Naive B cell (primary cell): Measurements from ENCODE around the gene STEAP2. TPM values are rescaled to one million over a fixed set of nuclear protein-coding genes. Genes with fewer than 3 reads are reported as not detected.

Experiments
- ATAC-seq, 2 donors: fragments of 150-1000 bp; cut with Tn5 transposase; 2 replicates each; pipeline ENCODE4 v1.10.0; 2021; ENCODE audit warnings: low read depth in 2 of 2, mild to moderate bottlenecking in 2 of 2, moderate library complexity in 2 of 2
- DNase-seq: peaks from one replicate; pipeline ENCODE4 v3.0.0; 2022
- H3K27ac Mint-ChIP-seq, 6 donors: one replicate each; pipeline ENCODE4 v1.8.0; 2020 to 2022; ENCODE audit warnings: mild to moderate bottlenecking in 6 of 6, mixed read lengths in 6 of 6, moderate library complexity in 5 of 6, inconsistent platforms in 2 of 6
- H3K27me3 Mint-ChIP-seq, 3 donors: one replicate each; pipeline ENCODE4 v1.8.0; 2021 to 2022; ENCODE audit warnings: mixed read lengths in 3 of 3, mild to moderate bottlenecking in 1 of 3
- H3K36me3 Mint-ChIP-seq, 2 donors: one replicate each; pipeline ENCODE4 v1.8.0; 2020 to 2022; ENCODE audit warnings: mixed read lengths in 2 of 2, inconsistent platforms in 1 of 2, mild to moderate bottlenecking in 1 of 2
- H3K4me1 Mint-ChIP-seq, 3 donors: one replicate each; pipeline ENCODE4 v1.8.0; 2020 to 2022; ENCODE audit warnings: mixed read lengths in 3 of 3, inconsistent platforms in 1 of 3, mild to moderate bottlenecking in 1 of 3, moderate library complexity in 1 of 3
- H3K4me3 Mint-ChIP-seq, 8 donors: one replicate each; pipeline ENCODE4 v1.8.0; 2020 to 2022; ENCODE audit warnings: mild to moderate bottlenecking in 8 of 8, mixed read lengths in 8 of 8, moderate library complexity in 8 of 8, inconsistent platforms in 2 of 8
- H3K9me3 Mint-ChIP-seq, 7 donors: one replicate each; pipeline ENCODE4 v1.8.0; 2020 to 2022; ENCODE audit warnings: mixed read lengths in 7 of 7, mild to moderate bottlenecking in 5 of 7, inconsistent platforms in 2 of 7, moderate library complexity in 1 of 7
- polyA plus RNA-seq, 6 donors: library from polyadenylated mRNA; unstranded; fragments of 300-500 nt; fragmentation: Illumina TruSeq; gene quantifications; one replicate each; pipeline ENCODE4 v1.2.3, GENCODE V29; 2021; ENCODE audit warnings: low read depth in 6 of 6

The STEAP2 gene
- not detected for polyA plus RNA-seq

DNA sequence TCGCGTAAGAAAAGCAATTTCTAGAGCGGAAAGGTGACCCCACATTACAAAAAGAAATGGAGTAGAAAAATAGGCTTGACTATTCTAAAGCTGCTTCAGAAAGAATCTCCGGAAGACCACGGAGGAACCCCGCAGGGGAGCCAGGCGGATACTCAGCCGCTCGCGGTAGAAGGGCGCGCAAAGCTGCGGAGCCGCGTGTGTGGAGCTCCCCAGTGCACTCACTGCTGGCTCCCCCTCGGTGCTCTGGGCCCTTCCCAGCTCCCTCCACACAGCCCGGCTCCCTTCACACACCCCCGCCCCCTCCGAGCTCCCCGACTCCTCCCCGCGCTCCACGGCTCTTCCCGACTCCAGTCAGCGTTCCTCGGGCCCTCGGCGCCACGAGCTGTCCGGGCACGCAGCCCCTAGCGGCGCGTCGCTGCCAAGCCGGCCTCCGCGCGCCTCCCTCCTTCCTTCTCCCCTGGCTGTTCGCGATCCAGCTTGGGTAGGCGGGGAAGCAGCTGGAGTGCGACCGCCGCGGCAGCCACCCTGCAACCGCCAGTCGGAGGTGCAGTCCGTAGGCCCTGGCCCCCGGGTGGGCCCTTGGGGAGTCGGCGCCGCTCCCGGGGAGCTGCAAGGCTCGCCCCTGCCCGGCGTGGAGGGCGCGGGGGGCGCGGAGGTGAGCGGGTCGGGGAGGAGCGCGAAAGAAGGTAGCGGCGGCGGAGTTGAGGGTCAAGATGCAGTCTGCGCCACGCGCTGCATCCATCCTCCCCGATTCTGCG, at the start of gene STEAP2:
Gene STEAP2 (plus strand): TSS at position 350 of the 758 bp plus-strand sequence. CDS start 13,343 bp downstream, outside the sequence.
- H3K9me3 Mint-ChIP-seq: peaks cover 0 to 5% (median 0%) of the 10 kb centered on the region in 7 donors
- peak; percentile 1 for DNase-seq
- peak within 1 kb of the TSS in 3 of 8 donors; percentile 23 to 55 (median 44) for H3K4me3 Mint-ChIP-seq
- H3K4me1 Mint-ChIP-seq: peaks cover 0 to 6% (median 3%) of the 10 kb centered on the region in 3 donors
- no peak within 1 kb of the TSS for H3K27ac Mint-ChIP-seq
- peak; percentile 52 for ATAC-seq
- H3K27me3 Mint-ChIP-seq: peaks cover 0 to 29% (median 23%) of the 10 kb centered on the region in 3 donors
- no peaks in the 10 kb centered on the region for H3K36me3 Mint-ChIP-seq

DNA sequence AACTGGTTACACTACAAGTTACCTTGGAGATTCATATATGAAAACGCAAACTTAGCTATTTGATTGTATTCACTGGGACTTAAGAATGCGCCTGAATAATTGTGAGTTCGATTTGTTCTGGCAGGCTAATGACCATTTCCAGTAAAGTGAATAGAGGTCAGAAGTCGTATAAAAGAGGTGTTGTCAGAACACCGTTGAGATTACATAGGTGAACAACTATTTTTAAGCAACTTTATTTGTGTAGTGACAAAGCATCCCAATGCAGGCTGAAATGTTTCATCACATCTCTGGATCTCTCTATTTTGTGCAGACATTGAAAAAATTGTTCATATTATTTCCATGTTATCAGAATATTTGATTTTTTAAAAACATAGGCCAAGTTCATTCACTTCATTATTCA, 48.0 kb upstream of the STEAP2 start:
- Mint-ChIP-seq H3K4me1 (no peaks in the 10 kb centered on the region), H3K36me3 (no peaks in the 10 kb centered on the region), H3K9me3 (no peaks in the 10 kb centered on the region), H3K27ac (no peak overlapping the region), H3K4me3 (no peak overlapping the region), H3K27me3 (peaks cover 15 to 26% (median 16%) of the 10 kb centered on the region in 3 donors)
- no peak for DNase-seq
- ATAC-seq: no peak

DNA sequence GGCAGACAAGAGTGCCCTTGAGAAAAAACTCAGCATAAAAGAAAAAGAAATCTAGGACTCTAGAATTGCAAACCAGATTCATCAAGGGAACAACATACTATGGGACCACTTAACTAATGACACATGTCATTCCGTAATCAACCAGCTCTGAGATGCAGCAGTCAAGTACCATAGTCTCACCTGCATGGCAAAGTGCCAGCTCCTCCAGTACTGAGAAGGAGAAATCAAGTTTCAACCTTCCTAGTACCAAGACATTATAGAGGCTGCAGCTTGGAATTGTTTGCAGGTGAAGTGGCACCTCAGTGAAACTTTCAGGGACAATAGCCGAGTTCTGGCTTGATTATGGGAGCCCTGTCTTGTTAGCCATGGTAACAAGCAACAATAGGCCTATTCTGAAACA, 45.8 kb upstream of the STEAP2 start:
- no peak for ATAC-seq
- Mint-ChIP-seq H3K4me1 (no peaks in the 10 kb centered on the region), H3K4me3 (no peak overlapping the region), H3K27me3 (peaks cover 15 to 25% (median 18%) of the 10 kb centered on the region in 3 donors), H3K27ac (no peak overlapping the region), H3K9me3 (peaks cover 0 to 12% (median 4%) of the 10 kb centered on the region in 7 donors), H3K36me3 (no peaks in the 10 kb centered on the region)
- DNase-seq: no peak

DNA sequence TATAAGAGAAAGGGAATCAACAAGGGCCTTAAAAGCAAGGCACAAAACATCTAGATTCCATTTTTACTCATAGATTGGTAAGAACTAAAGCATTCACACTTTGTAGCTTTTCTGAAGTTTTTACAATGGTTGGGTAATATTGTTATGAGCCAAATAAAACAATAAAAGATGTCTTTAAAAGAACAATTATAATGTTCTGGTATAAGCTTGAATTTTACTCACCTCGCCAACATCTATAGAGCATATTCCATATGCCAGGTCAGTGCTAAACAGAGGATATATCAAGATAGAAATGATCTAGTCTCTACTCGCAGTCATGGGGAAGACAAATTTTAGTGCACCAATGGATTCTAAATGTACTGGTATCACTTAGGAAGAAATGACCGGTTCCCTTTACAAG, 45.4 kb upstream of the STEAP2 start:
- DNase-seq: no peak
- no peak overlapping the region for H3K27ac Mint-ChIP-seq
- H3K36me3 Mint-ChIP-seq: no peaks in the 10 kb centered on the region
- peaks cover 19 to 29% (median 22%) of the 10 kb centered on the region in 3 donors for H3K27me3 Mint-ChIP-seq
- peaks cover 0 to 16% (median 7%) of the 10 kb centered on the region in 7 donors for H3K9me3 Mint-ChIP-seq
- H3K4me3 Mint-ChIP-seq: no peak overlapping the region
- H3K4me1 Mint-ChIP-seq: no peaks in the 10 kb centered on the region
- no peak for ATAC-seq

DNA sequence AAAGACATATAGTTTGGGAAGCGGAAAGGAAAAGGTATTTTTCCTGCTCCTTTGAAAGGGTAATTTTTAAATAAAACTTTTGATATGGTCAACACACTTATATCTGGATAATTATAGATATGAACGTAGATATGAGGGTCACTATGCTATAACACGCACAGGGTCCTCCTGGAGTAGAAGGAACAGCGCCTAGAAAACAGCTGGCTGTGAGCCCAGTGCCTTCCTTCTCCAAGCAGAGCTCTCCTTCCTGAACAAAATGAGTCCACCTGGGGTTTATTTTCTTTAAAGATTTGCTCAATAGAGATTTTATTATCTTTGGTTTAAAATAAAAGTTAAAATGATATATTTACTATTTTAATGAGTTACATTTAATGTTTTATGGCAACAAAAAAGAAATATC, 44.2 kb upstream of the STEAP2 start:
- Mint-ChIP-seq H3K27me3 (peaks cover 29 to 36% (median 33%) of the 10 kb centered on the region in 3 donors), H3K9me3 (peaks cover 0 to 23% (median 7%) of the 10 kb centered on the region in 7 donors), H3K36me3 (no peaks in the 10 kb centered on the region), H3K4me3 (no peak overlapping the region), H3K27ac (no peak overlapping the region), H3K4me1 (no peaks in the 10 kb centered on the region)
- DNase-seq (no peak), ATAC-seq (no peak)

DNA sequence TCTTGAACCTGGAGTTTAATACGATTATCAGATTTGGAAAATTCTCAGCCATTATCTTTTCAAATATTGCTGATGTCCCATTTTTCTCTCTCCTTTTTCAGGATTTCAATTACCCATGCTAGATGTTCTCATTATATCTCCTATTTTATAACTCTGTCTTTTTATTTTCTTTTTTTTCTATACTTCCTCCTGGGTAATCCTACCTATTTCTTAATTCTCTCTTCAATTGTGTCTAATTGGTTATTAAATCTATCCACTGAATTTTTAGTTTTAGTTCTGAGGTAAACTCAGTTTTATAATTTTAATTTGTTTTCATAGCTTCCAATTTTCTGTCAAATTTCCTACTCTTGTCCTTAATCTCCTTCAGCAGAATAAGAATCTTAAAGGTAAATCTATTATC, 41.6 kb upstream of the STEAP2 start:
- Mint-ChIP-seq H3K36me3 (no peaks in the 10 kb centered on the region), H3K4me1 (no peaks in the 10 kb centered on the region), H3K4me3 (no peak overlapping the region), H3K9me3 (peaks cover 0 to 23% (median 7%) of the 10 kb centered on the region in 7 donors), H3K27ac (no peak overlapping the region), H3K27me3 (peaks cover 25 to 36% (median 26%) of the 10 kb centered on the region in 3 donors)
- DNase-seq: no peak
- ATAC-seq: no peak

DNA sequence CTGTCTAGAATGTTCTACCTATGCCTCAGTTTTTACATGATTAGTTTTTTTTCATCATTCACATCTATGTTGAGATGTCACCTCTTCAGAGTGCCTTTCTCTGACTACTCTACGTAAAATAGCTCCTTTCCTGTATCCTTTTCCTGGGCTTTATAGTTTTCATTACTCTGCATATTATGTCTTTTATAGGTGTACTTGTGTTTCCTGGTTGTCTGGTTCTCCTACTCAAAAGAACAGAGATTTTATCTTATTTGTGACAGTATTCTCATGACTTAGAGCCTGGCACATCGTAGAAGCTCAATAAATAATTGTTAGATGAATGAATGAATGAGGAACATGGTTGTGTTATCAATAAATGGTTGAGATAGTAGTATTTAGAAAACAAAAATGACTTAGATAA, 39.4 kb upstream of the STEAP2 start:
- Mint-ChIP-seq H3K27me3 (peaks cover 14 to 29% (median 18%) of the 10 kb centered on the region in 3 donors), H3K36me3 (peaks cover 0 to 5% of the 10 kb centered on the region in 2 donors), H3K4me1 (no peaks in the 10 kb centered on the region), H3K4me3 (no peak overlapping the region), H3K27ac (no peak overlapping the region), H3K9me3 (peaks cover 0 to 23% (median 8%) of the 10 kb centered on the region in 7 donors)
- ATAC-seq: no peak
- no peak for DNase-seq

DNA sequence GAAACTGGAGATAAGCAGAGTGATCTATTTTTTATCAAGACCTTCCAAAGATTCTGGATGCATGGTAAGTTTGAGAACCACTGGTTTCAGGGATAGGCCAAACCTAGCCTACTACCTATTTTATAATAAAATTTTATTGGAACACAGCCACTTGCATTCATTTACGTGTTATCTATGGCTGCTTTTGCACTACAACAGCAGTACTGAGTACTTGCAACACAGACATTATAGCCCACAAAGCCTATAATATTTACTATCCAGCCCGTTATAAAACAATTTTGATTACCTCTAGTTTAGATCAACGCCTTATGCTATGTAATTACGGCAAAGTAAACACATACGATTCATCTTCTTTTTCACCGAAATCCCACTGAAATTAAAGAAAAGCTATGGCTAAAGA, 38.9 kb upstream of the STEAP2 start:
- Mint-ChIP-seq H3K4me1 (no peaks in the 10 kb centered on the region), H3K4me3 (no peak overlapping the region), H3K9me3 (peaks cover 0 to 23% (median 8%) of the 10 kb centered on the region in 7 donors), H3K27ac (no peak overlapping the region), H3K36me3 (peaks cover 0 to 5% of the 10 kb centered on the region in 2 donors), H3K27me3 (peaks cover 14 to 29% (median 17%) of the 10 kb centered on the region in 3 donors)
- ATAC-seq (no peak), DNase-seq (no peak)

DNA sequence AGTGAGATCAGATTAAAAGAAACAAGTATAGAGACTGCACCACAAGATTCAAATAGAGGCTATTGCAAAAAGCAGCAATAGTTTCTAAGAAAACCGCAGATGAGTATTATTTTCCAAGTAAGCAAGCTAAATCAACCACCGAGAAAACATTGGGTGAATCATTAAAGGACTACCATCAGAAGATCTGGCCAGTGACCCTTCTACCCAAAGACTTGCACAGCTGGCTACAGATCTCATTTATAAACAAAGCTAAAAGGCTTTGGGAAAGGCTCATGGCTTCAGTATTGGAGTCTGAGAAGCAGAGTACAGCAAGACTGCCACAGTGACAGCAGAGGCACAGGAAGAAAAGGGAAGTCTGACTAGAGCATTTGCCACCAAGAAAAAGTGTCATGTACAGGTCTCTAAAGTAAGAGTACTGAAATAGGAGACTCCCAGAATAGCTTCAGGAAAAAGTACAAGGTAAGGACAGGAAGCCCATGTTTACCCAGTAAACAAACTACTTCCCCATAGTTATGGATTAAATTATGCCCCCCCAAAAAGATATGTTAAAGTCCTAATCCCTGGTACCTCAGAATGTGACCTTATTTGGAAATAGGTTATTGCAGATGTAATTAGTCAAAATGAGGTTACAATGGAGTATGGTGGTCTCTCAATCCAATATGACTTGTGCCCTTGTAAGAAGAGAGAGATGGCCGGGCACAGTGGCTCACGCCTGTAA, 38.3 kb upstream of the STEAP2 start:
- no peaks in the 10 kb centered on the region for H3K4me1 Mint-ChIP-seq
- peaks cover 14 to 29% (median 17%) of the 10 kb centered on the region in 3 donors for H3K27me3 Mint-ChIP-seq

DNA sequence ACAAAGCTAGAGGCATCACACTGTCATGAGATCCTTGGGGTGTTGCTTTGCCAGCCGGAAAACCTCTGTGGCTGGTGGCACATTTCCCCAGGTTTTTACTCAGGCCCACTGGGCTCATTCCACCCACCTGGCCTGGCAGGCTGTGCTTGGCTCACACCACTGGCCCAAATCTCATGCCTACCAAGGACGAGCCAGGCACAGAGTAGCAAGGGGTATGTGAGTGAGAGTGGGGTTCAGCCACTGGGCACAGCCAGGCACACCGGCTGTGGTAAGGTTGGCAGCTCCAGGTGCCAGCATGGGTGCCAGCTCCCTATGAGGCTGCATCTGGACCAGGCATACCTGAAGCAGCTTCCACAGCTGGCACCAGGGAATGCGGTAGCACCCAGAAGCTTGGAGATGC, 35.9 kb upstream of the STEAP2 start:
- Mint-ChIP-seq H3K27ac (no peak overlapping the region), H3K36me3 (peaks cover 0 to 5% of the 10 kb centered on the region in 2 donors), H3K4me1 (peaks cover 0 to 7% (median 6%) of the 10 kb centered on the region in 3 donors), H3K9me3 (peaks cover 0 to 12% (median 4%) of the 10 kb centered on the region in 7 donors), H3K4me3 (no peak overlapping the region), H3K27me3 (peaks cover 12 to 29% (median 16%) of the 10 kb centered on the region in 3 donors)
- DNase-seq: no peak
- ATAC-seq: no peak

More for the DNA sequence above, 38.3 kb upstream of the STEAP2 start:
- DNase-seq (no peak), ATAC-seq (no peak)
- peaks cover 0 to 5% of the 10 kb centered on the region in 2 donors for H3K36me3 Mint-ChIP-seq
- no peak overlapping the region for H3K4me3 Mint-ChIP-seq
- peaks cover 0 to 23% (median 8%) of the 10 kb centered on the region in 7 donors for H3K9me3 Mint-ChIP-seq
- H3K27ac Mint-ChIP-seq: peak overlapping the region in 1 of 6 donors; percentile 20

DNA sequence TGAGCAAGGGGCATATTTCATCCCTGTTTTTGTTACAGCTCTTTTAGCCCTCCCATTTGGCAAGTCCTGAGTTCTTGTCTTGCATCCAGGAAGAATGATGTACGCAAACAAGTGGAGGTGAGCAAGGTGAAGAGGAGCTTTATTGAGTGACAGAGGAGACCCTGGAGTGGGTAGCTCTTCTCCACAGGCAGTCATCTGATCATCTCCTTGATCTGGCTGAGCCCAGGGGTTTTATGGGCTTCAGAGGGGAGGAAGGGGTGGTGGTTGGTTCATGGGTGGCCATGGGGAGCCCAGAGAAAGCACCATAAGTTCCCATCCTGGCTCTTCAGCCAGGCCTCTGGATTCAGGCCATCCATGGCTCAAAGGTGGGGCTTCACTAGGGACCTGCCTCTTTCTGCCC, 35.3 kb upstream of the STEAP2 start:
- Mint-ChIP-seq H3K9me3 (peaks cover 0 to 9% (median 4%) of the 10 kb centered on the region in 7 donors), H3K27ac (peak overlapping the region in 1 of 6 donors; percentile 63), H3K36me3 (peaks cover 0 to 5% of the 10 kb centered on the region in 2 donors), H3K4me1 (peaks cover 0 to 7% (median 6%) of the 10 kb centered on the region in 3 donors), H3K4me3 (no peak overlapping the region), H3K27me3 (peaks cover 7 to 24% (median 11%) of the 10 kb centered on the region in 3 donors)
- DNase-seq (no peak), ATAC-seq (no peak)

DNA sequence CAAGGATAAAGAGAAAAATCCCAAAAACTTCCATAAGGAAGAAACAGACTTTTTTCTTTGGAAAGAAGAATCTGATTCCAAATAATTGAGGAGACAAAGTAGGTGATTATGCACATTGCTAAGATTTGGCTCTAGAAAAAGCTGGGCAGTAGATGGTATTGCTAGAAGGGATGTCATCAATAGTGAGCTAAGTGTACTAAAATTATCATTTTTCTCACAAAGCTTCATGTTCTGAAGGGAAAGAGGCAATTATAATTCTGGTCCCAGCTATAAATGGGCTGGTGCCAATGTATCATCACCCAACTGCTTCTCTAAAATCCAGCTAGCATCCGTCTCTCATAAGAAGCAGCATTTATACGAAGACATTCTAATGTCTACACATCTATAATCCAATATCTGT, 33.4 kb upstream of the STEAP2 start:
- ATAC-seq (no peak), DNase-seq (no peak)
- Mint-ChIP-seq H3K27me3 (peaks cover 0 to 14% (median 0%) of the 10 kb centered on the region in 3 donors), H3K27ac (peak overlapping the region in 1 of 6 donors; percentile 72), H3K9me3 (peaks cover 0 to 14% (median 3%) of the 10 kb centered on the region in 7 donors), H3K4me1 (peaks cover 0 to 7% (median 6%) of the 10 kb centered on the region in 3 donors), H3K36me3 (peaks cover 0 to 5% of the 10 kb centered on the region in 2 donors), H3K4me3 (no peak overlapping the region)

DNA sequence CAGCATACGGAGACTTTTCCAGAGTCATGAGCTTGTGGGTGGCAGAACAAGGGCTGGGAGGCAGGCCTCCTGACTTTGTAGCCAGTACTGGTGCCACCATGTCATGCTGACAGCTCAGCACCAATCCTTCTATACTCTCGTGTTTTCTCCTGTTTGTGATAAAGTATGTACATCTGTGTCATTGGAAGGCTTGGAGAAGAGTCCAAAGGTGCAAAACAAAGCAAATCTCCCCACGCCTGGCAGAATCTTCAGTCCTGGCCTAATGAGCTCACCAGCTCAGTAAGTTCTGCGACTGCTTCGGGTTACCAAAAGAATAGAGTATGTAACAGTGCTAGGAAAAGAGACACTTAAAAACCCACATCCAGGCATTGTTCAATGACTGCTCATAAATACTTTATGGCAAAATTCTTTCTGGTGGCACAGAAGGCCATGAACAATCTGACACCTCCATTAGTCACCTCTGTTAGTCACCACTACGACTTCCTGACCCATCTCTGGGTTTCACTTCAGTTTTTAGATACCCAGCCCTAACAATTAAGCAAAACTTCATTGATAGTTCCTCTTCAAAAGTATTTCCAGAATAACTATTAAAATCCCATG, 32.8 kb upstream of the STEAP2 start:
- H3K27me3 Mint-ChIP-seq: peaks cover 0 to 11% (median 0%) of the 10 kb centered on the region in 3 donors
- H3K27ac Mint-ChIP-seq: no peak overlapping the region
- H3K9me3 Mint-ChIP-seq: peaks cover 0 to 17% (median 3%) of the 10 kb centered on the region in 7 donors
- peaks cover 0 to 5% of the 10 kb centered on the region in 2 donors for H3K36me3 Mint-ChIP-seq
- peak overlapping the region in 1 of 8 donors; percentile 2 for H3K4me3 Mint-ChIP-seq
- peaks cover 0 to 7% (median 6%) of the 10 kb centered on the region in 3 donors for H3K4me1 Mint-ChIP-seq
- DNase-seq: no peak
- ATAC-seq: peak; percentile 40 to 41
